IPS DF 6.9 (cell line): ENCODE data around the gene PPM1J.

Source experiments
- DNase-seq: peaks from one replicate; pipeline ENCODE4 v3.0.0-alpha.2; 2013; ENCODE audit warnings: low read depth, low spot score
- H3K27ac ChIP-seq: one replicate; pipeline ENCODE4 v1.5.1; 2013; ENCODE audit warnings: low read length, control low read depth
- H3K27me3 ChIP-seq: 2 replicates; pipeline ENCODE4 v1.6.1; 2013; ENCODE audit warnings: mild to moderate bottlenecking, low read length; ENCODE audit not compliant: control insufficient read depth, insufficient read depth
- H3K36me3 ChIP-seq: 2 replicates; pipeline ENCODE4 v1.6.1; 2013; ENCODE audit warnings: low read length; ENCODE audit not compliant: control insufficient read depth, insufficient read depth
- H3K4me1 ChIP-seq: 2 replicates; pipeline ENCODE4 v1.6.1; 2013; ENCODE audit warnings: low read length; ENCODE audit not compliant: control insufficient read depth, insufficient read depth
- H3K4me3 ChIP-seq: 2 replicates; pipeline ENCODE4 v1.5.1; 2013; ENCODE audit warnings: mild to moderate bottlenecking, low read length
- H3K9me3 ChIP-seq: 2 replicates; pipeline ENCODE4 v1.6.1; 2013; ENCODE audit warnings: low read length, inconsistent platforms; ENCODE audit not compliant: control insufficient read depth, insufficient read depth
- WGBS: extraction: QIAGEN DNeasy Blood & Tissue Kit; methylation state at CpG from one replicate; pipeline ENCODE4 v1.1.7; 2013; ENCODE audit warnings: mixed read lengths, missing lambda C conversion rate; ENCODE audit not compliant: insufficient read length, insufficient coverage; 5-methylcytosine and 5-hydroxymethylcytosine counted together

PPM1J gene

DNA sequence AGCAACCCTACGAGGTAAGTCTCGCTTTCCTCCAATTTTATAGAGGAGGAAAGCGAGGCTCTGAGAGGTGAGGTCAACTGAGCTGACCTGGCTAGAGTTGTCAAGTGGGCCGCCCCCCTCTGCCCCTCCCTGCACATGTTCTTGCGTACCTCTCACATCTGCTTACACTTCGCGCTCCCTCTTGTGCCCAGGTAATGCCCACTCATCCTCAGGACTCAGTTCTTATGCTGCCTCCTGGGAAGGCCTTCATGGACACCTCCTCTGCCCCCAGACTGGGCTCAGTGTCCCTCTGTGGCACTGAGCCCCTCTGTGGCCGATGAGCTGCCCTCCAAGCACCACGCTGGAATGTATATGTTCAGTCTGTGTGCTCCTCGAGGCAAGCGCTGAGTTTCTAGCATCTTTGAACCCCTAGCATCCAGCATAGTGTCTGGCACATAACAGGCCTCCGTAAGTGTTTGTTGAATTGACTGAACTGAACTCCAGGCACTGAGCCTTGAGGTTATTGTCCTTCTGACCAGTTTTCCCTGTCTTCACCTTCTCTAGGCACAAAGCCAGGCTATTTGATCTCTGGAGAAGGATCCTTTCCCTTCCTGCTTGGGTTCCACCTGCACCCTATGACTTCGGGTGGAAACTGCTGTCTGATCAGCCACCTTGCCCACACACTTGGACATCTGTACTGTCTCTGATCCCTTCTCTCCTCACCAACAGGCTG lies 27.2 kb downstream of the PPM1J start:
- Histone ChIP-seq H3K9me3 (no peaks in the 10 kb centered on the region), H3K27me3 (no peaks in the 10 kb centered on the region), H3K27ac (no peak overlapping the region), H3K4me1 (no peaks in the 10 kb centered on the region), H3K36me3 (peaks cover 7% of the 10 kb centered on the region; the same call in 1 of the 2 replicates), H3K4me3 (no peak overlapping the region)
- WGBS, result no CpG with 5 or more reads among the region's 13 CpGs
- no peak for DNase-seq

DNA sequence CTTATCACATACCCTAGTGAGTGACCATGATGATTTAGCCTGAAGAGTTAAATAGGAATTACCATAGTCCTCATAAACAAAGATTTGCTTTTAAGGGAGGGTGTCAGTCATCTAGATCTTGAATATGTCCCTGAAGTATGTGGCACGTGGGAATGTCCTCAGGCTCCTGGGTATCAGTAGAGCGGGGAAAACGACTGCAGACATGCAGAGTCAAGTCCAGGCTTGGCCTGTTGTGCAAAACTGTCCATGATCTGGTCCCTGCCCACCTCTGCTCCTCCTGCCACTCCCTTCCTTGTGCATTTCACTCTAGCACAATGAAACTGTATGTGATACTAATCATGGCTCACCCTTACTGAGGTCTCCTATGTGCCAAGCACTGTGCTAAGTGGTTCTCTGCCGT lies 27.8 kb downstream of the PPM1J start:
- WGBS, result no CpG with 5 or more reads among the region's 4 CpGs
- 0 out of 2 replicates have a peak, but pooled peaks cover 3% of the 10 kb centered on the region for H3K36me3 ChIP-seq

DNA sequence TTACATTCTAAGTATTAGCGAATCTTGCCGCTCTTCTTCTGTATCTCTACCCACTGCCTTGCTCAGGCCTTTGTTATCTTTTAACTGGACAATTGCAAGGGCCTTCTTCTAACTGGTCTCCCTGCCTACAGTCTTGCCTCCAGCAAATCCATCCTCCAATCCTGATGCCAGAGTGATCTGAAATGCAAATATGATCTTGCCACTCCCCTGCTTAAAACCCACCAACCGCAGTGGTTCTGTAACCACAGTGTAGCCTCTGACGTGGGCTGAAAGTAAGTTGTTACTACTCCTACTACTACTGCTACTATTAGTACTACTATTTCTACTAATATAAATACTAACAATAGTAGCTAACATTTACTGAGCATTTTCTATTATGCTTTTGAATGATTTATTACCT lies 28.3 kb downstream of the PPM1J start:
- 0 out of 2 replicates have a peak, but pooled peaks cover 3% of the 10 kb centered on the region for H3K36me3 ChIP-seq
- WGBS, result no CpG with 5 or more reads among the region's 4 CpGs
- no peak for DNase-seq
- no peaks in the 10 kb centered on the region for H3K9me3 ChIP-seq
- H3K4me3 ChIP-seq, result no peak overlapping the region
- H3K27ac ChIP-seq, result no peak overlapping the region
- H3K27me3 ChIP-seq, result no peaks in the 10 kb centered on the region
- no peaks in the 10 kb centered on the region for H3K4me1 ChIP-seq

More for the DNA sequence above, 27.8 kb downstream of the PPM1J start:
- Histone ChIP-seq H3K4me1 (no peaks in the 10 kb centered on the region), H3K9me3 (no peaks in the 10 kb centered on the region), H3K27ac (no peak overlapping the region), H3K4me3 (no peak overlapping the region), H3K27me3 (no peaks in the 10 kb centered on the region)
- DNase-seq, result no peak

DNA sequence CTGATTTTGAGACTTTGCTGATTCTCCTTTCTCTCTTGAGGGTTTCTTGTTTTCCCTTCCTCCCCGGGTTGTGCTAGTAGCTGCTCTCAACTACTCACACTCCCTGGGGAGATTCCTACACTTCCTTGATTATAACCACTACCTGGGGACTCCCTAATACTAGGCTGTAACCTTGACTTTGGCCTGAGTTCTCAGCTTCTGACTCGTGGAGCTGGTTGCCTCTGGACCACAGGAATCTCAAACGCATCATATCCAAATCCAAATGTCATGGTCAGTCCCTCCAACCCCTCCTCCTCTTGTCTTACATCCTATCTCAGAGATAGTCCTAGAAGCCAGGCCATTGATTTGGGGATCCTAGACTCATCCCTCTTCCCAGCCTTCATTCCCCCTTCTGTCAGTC lies 28.7 kb downstream of the PPM1J start:
- Histone ChIP-seq H3K36me3 (0 out of 2 replicates have a peak, but pooled peaks cover under 1% of the 10 kb centered on the region), H3K4me1 (no peaks in the 10 kb centered on the region), H3K27ac (no peak overlapping the region), H3K4me3 (no peak overlapping the region), H3K9me3 (no peaks in the 10 kb centered on the region), H3K27me3 (no peaks in the 10 kb centered on the region)
- WGBS, result no CpG with 5 or more reads among the region's 3 CpGs
- DNase-seq, result no peak

DNA sequence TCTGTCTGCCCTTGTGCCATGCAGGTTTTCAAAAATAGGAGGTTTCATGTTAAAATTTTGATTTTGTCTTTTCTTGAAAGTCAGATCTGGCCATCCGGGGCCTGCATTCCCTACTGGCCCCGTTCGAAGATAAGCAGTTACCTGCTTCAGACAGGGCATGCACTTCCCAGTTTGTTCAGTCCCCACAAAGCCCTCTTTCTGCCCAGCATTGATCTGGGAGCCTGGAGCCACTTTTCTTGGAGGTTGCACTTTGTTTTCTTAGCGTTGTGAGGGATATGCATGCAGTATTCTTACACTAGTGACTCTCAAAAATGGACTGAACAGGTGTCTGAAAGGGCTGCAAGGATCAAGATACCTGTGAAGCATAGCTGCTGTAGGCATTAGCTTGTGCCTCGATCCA lies 29.2 kb downstream of the PPM1J start:
- no peaks in the 10 kb centered on the region for H3K36me3 ChIP-seq
- no peaks in the 10 kb centered on the region for H3K4me1 ChIP-seq
- no CpG with 5 or more reads among the region's 5 CpGs for WGBS
- no peaks in the 10 kb centered on the region for H3K27me3 ChIP-seq
- H3K27ac ChIP-seq, result no peak overlapping the region
- H3K9me3 ChIP-seq, result no peaks in the 10 kb centered on the region
- H3K4me3 ChIP-seq, result no peak overlapping the region
- DNase-seq, result no peak

DNA sequence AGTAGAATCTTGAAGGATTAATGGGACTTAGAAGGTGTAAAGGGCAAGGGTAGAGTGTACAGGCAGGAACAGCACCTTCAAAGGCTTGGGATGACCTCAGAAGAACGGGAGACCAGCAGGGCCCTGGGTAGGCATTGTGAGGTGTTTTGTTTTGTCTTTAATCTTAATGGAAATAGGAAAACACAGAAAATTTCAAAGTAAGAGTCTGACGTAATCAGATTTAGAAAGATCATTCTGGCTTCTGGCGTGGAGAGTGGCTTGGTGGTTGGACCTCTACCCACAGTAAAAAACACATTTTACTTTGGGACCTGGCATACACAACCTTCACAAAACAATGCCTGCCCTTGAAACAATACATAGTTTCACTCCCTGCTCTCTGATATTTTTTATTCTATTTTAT lies 36.5 kb downstream of the PPM1J start:
- no peak overlapping the region for H3K27ac ChIP-seq
- no peak overlapping the region for H3K4me3 ChIP-seq
- no peak for DNase-seq
- WGBS, result no CpG with 5 or more reads among the region's 3 CpGs
- no peaks in the 10 kb centered on the region for H3K36me3 ChIP-seq
- H3K27me3 ChIP-seq, result no peaks in the 10 kb centered on the region
- no peaks in the 10 kb centered on the region for H3K9me3 ChIP-seq
- H3K4me1 ChIP-seq, result no peaks in the 10 kb centered on the region

DNA sequence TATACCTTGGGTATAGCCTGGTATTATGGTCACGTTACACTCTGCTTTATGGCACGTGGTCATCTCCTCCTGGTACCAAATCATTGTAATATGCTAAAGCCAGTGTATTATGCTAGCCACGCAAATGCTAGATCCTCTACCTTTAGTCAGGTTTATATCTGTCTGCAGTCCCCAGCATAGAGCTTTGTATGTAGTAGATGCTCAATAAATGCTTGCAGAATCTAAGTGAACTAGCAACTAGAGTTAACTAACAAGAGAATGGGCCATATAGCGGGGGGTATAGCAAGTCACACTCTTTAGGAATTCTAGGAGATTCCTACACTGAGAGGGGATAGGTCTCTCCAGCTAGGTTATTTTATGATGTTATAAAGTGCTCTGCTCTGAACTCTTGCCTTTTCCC lies 37.6 kb downstream of the PPM1J start:
- Histone ChIP-seq H3K4me3 (no peak overlapping the region), H3K36me3 (no peaks in the 10 kb centered on the region), H3K27ac (no peak overlapping the region), H3K4me1 (peaks cover 1% of the 10 kb centered on the region; the same call in 1 of the 2 replicates), H3K9me3 (no peaks in the 10 kb centered on the region), H3K27me3 (no peaks in the 10 kb centered on the region)
- no CpG with 5 or more reads among the region's 4 CpGs for WGBS
- no peak for DNase-seq

DNA sequence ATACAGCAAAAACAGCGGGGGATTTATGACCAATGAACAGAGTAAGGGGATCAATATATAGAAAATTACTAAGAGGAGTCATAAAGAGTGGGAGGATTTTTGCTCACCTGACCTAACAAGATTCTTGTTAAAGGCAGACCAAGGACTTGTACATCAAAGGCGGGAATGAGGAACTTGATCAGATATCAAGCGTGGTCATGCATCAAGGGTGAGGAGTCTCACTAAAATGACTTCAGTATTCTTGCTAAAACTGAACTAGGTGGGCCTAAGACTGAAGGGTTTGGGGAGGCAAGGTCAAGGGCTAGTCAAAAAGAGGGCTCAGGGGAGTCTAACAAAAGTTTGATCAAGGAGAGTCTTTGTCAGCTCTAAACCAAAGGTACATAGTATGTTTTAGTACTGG lies 38.6 kb downstream of the PPM1J start:
- no peak for DNase-seq
- Histone ChIP-seq H3K27ac (no peak overlapping the region), H3K9me3 (no peaks in the 10 kb centered on the region), H3K27me3 (no peaks in the 10 kb centered on the region), H3K4me3 (no peak overlapping the region), H3K4me1 (peaks cover 1% of the 10 kb centered on the region; the same call in 1 of the 2 replicates), H3K36me3 (no peaks in the 10 kb centered on the region)
- WGBS, result no CpG with 5 or more reads among the region's 3 CpGs

DNA sequence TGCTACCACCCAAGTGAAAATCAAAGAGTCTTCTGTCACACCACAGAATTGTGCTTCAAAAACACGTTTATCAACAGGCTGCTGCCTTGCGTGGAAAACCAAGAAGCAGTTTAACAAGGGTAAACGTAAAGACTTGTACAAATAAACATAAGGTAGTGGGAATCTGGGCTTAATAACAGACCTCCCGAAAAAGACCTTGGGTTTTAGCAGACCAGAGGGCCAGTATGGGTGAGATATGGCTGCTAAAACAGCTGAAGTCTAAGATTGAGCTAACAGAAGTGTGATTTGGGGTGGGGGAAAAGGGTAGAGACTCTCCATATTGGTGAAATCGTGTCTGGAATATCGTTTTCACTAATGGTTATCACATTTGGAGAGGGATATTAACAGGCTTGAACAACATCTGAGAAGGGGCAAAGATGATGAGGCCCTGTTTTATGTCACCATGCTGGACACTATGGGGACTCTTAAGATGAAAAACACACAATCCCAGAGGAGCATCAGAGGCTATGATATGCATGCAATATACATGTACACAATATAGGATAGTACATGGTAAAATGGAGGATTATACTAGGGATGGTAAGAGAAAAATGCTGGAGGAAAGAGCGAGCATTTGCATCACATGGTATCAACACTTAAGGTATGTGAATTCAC lies 39.3 kb downstream of the PPM1J start:
- Histone ChIP-seq H3K9me3 (no peaks in the 10 kb centered on the region), H3K27me3 (no peaks in the 10 kb centered on the region), H3K27ac (no peak overlapping the region), H3K36me3 (no peaks in the 10 kb centered on the region), H3K4me3 (peak overlapping the region; percentile 54; the same call in 1 of the 2 replicates), H3K4me1 (peaks cover 1% of the 10 kb centered on the region; the same call in 1 of the 2 replicates)
- DNase-seq, result no peak
- no CpG with 5 or more reads among the region's 7 CpGs for WGBS

DNA sequence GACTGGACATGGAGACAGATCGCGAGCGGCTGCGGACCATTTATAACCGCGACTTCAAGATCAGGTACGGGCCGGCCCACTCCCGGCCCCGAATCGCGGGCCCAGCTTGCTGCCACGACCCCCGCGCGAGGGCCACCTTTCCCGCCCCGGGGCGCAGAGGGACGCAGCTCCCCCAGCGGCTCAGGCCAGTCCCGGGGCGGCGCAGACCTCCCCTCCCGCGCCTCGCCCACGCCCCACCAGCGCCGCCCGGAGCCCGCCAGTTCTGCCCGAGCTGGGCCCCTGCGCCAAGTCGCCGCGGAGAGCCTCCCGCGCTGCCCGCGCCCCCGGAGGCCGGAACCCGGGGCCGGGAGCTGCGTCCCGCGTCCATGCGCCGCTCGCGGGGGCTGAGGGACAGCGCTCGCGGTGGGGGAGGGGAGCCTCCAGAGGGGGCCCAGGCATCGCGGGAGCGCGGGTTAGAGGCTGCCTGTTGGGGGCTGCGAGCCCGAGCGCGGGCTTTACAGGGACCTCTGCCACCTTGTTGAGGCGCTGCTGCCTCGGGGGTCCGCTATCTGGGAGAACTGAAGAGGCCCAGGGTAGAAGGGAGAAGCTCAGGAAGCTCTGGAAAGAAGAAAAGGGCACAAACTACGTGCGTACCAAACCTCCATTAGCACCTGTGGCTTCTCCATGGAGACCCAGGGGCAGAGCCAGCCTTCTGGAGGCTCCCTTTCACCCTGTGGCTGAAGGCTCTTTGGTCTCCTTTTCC lies 40.0 kb downstream of the PPM1J start:
- H3K4me3 ChIP-seq, result peak overlapping the region; percentile 54
- H3K27ac ChIP-seq, result no peak overlapping the region
- H3K9me3 ChIP-seq, result no peaks in the 10 kb centered on the region
- no CpG with 5 or more reads among the region's 68 CpGs for WGBS
- H3K36me3 ChIP-seq, result no peaks in the 10 kb centered on the region
- no peaks in the 10 kb centered on the region for H3K27me3 ChIP-seq
- DNase-seq, result no peak
- H3K4me1 ChIP-seq, result peaks cover 1% of the 10 kb centered on the region; the same call in 1 of the 2 replicates
